Measurements from ENCODE around the gene NTM. TPM values are rescaled to one million over a fixed set of nuclear protein-coding genes. Genes with fewer than 3 reads are reported as not detected.

NTM gene
- total and polyA plus RNA-seq, 2 donors (not counting 3 experiments of a cell fraction or from before 2014, with no cell fraction given), result 1.00 to 1.1 TPM

DNA sequence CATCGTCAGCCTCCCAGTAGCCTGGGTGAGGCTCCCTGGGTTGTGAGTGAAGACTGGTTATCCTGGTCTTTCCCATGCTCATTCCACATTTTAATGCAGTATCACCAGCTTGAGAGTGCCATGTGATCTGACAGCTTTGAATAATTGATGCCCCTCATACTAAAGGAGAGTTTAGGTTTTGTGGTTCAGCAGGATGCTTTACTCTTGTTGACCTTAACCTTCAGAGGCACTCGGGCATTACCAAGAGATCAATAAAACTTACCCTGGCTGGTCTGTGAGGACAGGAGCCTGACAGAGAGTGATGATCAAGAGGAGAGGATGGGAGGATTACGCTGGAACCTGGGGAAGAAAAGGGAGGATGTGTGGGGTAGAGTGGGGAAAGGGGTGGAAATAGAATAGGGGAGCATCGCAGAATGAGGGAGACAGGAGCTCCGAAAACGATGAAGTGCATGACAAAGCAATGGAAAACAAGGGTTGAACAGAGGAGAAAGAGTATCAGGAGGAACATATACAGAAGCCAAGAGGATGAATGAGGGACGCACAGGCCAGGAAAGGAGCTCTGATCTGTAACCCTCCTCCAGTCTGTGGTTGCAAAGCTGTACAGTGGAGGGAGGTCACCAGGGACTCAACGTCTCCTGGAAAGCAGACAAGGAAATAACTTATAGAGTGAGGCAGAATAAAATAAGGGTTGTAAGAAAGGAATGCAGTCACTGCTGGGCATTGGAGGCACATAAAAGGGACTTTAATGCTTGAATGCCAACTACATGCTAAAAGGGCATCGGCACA, 594.5 kb downstream of the NTM start:
- H4K20me1 ChIP-seq (replicated peaks; ENCODE audit: control insufficient read depth, extremely low read depth, insufficient read depth, low read length), result no peaks in the 10 kb centered on the region
- no peaks in the 10 kb centered on the region for H3K4me1 ChIP-seq (ENCODE audit: control insufficient read depth, extremely low read depth, insufficient read depth, low read length)
- no peak overlapping the region for H2AFZ ChIP-seq (ENCODE audit: low read depth, low read length)
- H3K27me3 ChIP-seq (ENCODE audit: control insufficient read depth in 2 of 2, insufficient read depth in 2 of 2, low read length in 2 of 2), result no peaks in the 10 kb centered on the region
- DNase-seq (ENCODE audit: low read depth, low spot score) (no peak), FAIRE-seq (no peak)
- dilution Hi-C loops (cut with MboI; ENCODE audit: extremely low pct_ligation_motif_present, low sequenced_read_pairs), result no loop called here
- H3K9ac ChIP-seq (replicated peaks; ENCODE audit: extremely low read depth, insufficient read depth, low read length), result no peak overlapping the region
- no TSS peak for BruUV-seq (replicated peaks)
- CTCF ChIA-PET, result interaction anchor here (1.4 kb wide), 1 partner anchor 162 kb away, joined by 5 read pairs; no protein-coding TSS in a partner anchor
- POLR2A ChIA-PET, result interaction anchor here (0.6 kb wide), 1 partner anchor 266 kb away, joined by 3 read pairs; no protein-coding TSS in a partner anchor
- H3K9me3 ChIP-seq (replicated peaks; ENCODE audit: control insufficient read depth, insufficient read depth, low read length), result no peaks in the 10 kb centered on the region
- H3K4me2 ChIP-seq (ENCODE audit: insufficient read depth, low read length), result no peak overlapping the region
- no peaks in the 10 kb centered on the region for H3K9me1 ChIP-seq (replicated peaks; ENCODE audit: control insufficient read depth, extremely low read depth, insufficient read depth, low read length)
- H3K36me3 ChIP-seq (ENCODE audit: control insufficient read depth in 2 of 2, extremely low read depth in 1 of 2, insufficient read depth in 2 of 2, low read length in 2 of 2), result no peaks in the 10 kb centered on the region
- no peak overlapping the region for H3K27ac ChIP-seq (ENCODE audit: insufficient read depth, low read depth, low read length)
- intact Hi-C loops (cut with micrococcal nuclease), result no loop called here
- H3K79me2 ChIP-seq (ENCODE audit: control insufficient read depth, insufficient read depth, low read length), result no peaks in the 10 kb centered on the region
- TF ChIP-seq POLR2A (IDR thresholded peaks at IDR 0.05; ENCODE audit: low read depth, low read length) (no peak), POLR2AphosphoS5 (IDR thresholded peaks at IDR 0.05; ENCODE audit: insufficient read depth, low read depth, low read length) (no peak), MYC (IDR thresholded peaks at IDR 0.05; ENCODE audit: low read depth, low read length) (no peak), JUN (IDR thresholded peaks at IDR 0.05; ENCODE audit: borderline replicate concordance, insufficient read depth, insufficient read length, low read depth) (no peak), EZH2 (IDR thresholded peaks at IDR 0.05; ENCODE audit: borderline replicate concordance, low read depth, low read length, severe bottlenecking) (no peak), FOS (IDR thresholded peaks at IDR 0.05; ENCODE audit: borderline replicate concordance, insufficient read depth, low read length) (no peak), GATA2 (IDR thresholded peaks at IDR 0.05; ENCODE audit: insufficient read depth, insufficient read length, low read depth, low read length) (no peak)
- TF ChIP-seq, protein P1, sequence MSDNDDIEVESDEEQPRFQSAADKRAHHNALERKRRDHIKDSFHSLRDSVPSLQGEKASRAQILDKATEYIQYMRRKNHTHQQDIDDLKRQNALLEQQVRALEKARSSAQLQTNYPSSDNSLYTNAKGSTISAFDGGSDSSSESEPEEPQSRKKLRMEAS (IDR thresholded peaks at IDR 0.05; ENCODE audit: insufficient read depth, insufficient read length), result no peak
- TF ChIP-seq, protein P2, sequence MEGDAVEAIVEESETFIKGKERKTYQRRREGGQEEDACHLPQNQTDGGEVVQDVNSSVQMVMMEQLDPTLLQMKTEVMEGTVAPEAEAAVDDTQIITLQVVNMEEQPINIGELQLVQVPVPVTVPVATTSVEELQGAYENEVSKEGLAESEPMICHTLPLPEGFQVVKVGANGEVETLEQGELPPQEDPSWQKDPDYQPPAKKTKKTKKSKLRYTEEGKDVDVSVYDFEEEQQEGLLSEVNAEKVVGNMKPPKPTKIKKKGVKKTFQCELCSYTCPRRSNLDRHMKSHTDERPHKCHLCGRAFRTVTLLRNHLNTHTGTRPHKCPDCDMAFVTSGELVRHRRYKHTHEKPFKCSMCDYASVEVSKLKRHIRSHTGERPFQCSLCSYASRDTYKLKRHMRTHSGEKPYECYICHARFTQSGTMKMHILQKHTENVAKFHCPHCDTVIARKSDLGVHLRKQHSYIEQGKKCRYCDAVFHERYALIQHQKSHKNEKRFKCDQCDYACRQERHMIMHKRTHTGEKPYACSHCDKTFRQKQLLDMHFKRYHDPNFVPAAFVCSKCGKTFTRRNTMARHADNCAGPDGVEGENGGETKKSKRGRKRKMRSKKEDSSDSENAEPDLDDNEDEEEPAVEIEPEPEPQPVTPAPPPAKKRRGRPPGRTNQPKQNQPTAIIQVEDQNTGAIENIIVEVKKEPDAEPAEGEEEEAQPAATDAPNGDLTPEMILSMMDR (IDR thresholded peaks at IDR 0.05; ENCODE audit: extremely low read depth in 1 of 2, insufficient read depth in 1 of 2, low read depth in 1 of 2, low read length in 2 of 2), result no peak
- no peak overlapping the region for H3K4me3 ChIP-seq (replicated peaks in 1 of 3; ENCODE audit: insufficient read depth in 1 of 3, low read depth in 1 of 3, low read length in 3 of 3)

All from endothelial cell of umbilical vein (primary cell).